Measurements from ENCODE around the gene IGF2BP2. TPM values are rescaled to one million over a fixed set of nuclear protein-coding genes. Genes with fewer than 3 reads are reported as not detected.
"Not testable (repeated sequence)": the region's sequence is repeated elsewhere in the genome, so short reads cannot be mapped to it uniquely, and the experiment has no call there.

The IGF2BP2 gene
- total and polyA plus RNA-seq, 8 donors: 3.2 to 17.0 (median 6.6) TPM

DNA sequence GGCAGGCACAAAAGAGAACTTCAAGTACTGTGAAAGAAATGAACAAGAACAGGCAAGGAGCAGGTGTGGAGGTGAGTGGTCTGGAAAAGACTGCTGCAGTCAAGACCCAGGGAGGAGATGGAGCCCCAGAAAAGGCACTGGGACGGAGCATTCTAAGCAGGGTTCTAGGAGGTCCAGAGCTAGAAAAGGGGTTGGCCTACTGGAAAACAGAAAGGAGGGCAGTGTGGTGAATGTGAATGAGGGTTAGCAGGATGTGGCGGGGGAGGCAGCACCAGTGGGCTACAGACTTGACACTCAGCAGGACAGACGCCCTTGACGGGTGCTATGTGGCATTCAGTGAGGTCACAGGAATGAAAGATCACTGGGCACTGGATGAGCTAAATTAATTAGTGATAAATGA is 163.1 kb downstream of the IGF2BP2 start:
- 84 to 89% methylated on average over 4 of the region's 4 CpGs for WGBS, 2 donors
- no peak for TF ChIP-seq CTCF (IDR thresholded peaks at IDR 0.05)
- no peak for FAIRE-seq
- ATAC-seq: no peak
- Histone ChIP-seq H3K36me3 (no peaks in the 10 kb centered on the region), H3K4me3 (no peak overlapping the region), H3K9me3 (no peaks in the 10 kb centered on the region), H3K27ac (no peak overlapping the region), H3K27me3 (no peaks in the 10 kb centered on the region), H3K4me1 (no peaks in the 10 kb centered on the region)
- no peak for DNase-seq
- intact Hi-C loops (cut with DNase I): loop anchor here in 1 of 3 donors (10.0 kb wide), 1 partner anchor 113 kb away; no protein-coding TSS in a partner anchor

DNA sequence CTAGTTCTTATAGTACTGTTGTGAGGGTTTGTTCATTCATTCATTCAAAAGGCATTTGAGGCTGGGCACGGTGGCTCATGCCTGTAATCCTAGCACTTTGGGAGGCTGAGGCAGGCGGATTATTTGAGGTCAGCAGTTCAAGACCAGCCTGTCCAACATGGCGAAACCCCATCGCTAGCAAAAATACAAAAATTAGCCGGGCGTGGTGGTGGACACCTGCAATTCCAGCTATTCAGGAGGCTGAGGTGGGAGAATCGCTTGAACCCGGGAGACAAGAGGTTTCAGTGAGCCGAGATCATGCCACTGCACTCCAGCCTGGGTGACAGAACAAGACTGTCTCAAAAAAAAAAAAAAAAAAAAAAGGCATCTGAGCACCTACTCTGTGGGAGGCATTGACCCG is 163.5 kb downstream of the IGF2BP2 start:
- H3K4me3 ChIP-seq, H3K27ac ChIP-seq, H3K9me3 ChIP-seq, H3K36me3 ChIP-seq, ATAC-seq, FAIRE-seq, DNase-seq, H3K27me3 ChIP-seq, H3K4me1 ChIP-seq: not testable (repeated sequence)
- 83 to 86% methylated on average over 10 of the region's 10 CpGs for WGBS, 2 donors
- intact Hi-C loops (cut with DNase I): loop anchor here in 1 of 3 donors (10.0 kb wide), 1 partner anchor 114 kb away; no protein-coding TSS in a partner anchor

DNA sequence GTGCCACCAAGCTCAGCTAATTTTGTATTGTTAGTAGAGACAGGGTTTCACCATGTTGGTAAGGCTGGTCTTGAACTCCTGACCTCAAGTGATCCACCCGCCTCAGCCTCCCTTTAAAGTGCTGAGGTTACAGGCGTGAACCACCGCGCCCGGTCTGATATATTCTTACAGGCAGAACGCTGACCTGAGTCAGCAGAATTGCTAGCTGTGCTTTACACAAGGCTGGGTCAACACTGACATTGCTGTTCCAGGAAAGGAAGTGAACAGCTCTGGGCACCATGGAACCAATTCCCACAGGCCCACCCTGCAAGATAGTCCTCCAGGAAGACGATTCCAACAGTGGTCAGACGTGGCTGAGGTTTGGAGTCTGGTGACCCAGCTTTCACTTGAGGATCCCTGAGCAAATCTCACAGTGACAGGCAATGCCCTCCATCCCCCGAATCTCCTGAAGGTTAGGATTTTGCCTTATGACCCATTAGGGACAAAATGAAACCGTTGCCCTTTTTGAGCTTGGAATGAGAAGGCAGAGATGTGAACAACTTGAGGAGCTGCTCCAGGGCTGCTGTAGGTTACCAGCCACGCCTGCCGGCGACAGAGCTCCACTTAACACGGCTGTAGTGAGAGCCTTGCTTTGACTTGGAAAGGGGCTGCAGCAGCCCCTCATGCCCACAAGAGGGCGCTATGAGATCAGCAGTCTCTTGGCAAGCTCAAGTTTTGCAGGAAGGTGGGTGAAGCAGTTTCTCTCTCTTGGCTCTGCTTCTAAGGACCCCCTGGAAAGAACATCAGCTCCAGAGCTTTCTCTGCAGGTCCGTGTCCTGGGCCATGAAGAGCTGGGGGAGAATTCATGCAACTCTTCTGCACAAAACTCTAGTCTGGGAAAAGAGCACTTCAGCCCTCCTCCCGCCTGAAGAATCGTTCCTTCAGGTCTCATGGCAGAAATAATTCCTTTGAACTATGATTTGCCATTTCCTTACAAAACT is 164.6 kb downstream of the IGF2BP2 start:
- Histone ChIP-seq H3K4me3 (peak overlapping the region in 2 of 4 donors; percentile 6 to 22), H3K36me3 (no peaks in the 10 kb centered on the region), H3K27ac (no peak overlapping the region), H3K9me3 (no peaks in the 10 kb centered on the region), H3K4me1 (no peaks in the 10 kb centered on the region), H3K27me3 (no peaks in the 10 kb centered on the region)
- intact Hi-C loops (cut with DNase I): loop anchor here in 1 of 3 donors (10.0 kb wide), 1 partner anchor 115 kb away; no protein-coding TSS in a partner anchor
- FAIRE-seq (no peak), ATAC-seq (peak; percentile 90 to 94 (median 92)), DNase-seq (peak; percentile 55 to 87 (median 80))
- TF ChIP-seq CTCF (IDR thresholded peaks at IDR 0.05): peak; percentile 96 to 98 (median 97)
- 28 to 29% methylated on average over 18 of the region's 18 CpGs for WGBS, 2 donors

- no peak for TF ChIP-seq CTCF (IDR thresholded peaks at IDR 0.05)
- WGBS, 2 donors: 64 to 74% methylated on average over 1 of the region's 1 CpG
- FAIRE-seq (no peak), DNase-seq (no peak), ATAC-seq (no peak)
- H3K27ac ChIP-seq: no peak overlapping the region
- H3K27me3 ChIP-seq: no peaks in the 10 kb centered on the region
- no peaks in the 10 kb centered on the region for H3K4me1 ChIP-seq
- intact Hi-C loops (cut with DNase I): no loop called here
- H3K4me3 ChIP-seq: no peak overlapping the region
- no peaks in the 10 kb centered on the region for H3K36me3 ChIP-seq
- H3K9me3 ChIP-seq: no peaks in the 10 kb centered on the region
Observed at GRCh38 chr3:185658943-185659342, 165.9 kb downstream of the IGF2BP2 start.

DNA sequence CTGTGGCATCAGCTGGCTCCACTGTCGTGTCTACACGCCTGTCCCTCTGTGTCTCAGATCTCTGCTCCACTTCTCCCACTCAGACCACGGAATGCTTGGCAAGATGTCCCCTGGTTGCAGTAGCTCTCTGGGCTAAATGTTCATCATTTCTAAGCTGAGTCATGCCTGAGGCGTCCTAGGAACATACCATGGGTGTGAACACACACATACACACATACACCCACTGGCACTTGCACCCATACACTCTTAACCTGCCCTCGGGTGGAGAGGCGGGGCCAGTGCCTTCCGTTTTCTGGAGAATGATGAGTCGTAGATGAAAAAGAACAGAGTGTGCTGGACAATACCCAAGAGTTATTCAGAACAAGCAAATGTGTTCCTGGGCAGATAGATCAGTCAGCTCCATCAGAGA is 166.3 kb downstream of the IGF2BP2 start:
- TF ChIP-seq CTCF (IDR thresholded peaks at IDR 0.05): no peak
- no peak for FAIRE-seq

More for the DNA sequence above, 166.3 kb downstream of the IGF2BP2 start:
- no peaks in the 10 kb centered on the region for H3K9me3 ChIP-seq
- WGBS, 2 donors: 62 to 74% methylated on average over 8 of the region's 8 CpGs
- H3K36me3 ChIP-seq: no peaks in the 10 kb centered on the region
- peak in 3 of 4 donors; percentile 9 to 39 (median 36) for ATAC-seq
- H3K27me3 ChIP-seq: no peaks in the 10 kb centered on the region
- no peak overlapping the region for H3K4me3 ChIP-seq
- H3K4me1 ChIP-seq: no peaks in the 10 kb centered on the region
- H3K27ac ChIP-seq: no peak overlapping the region
- intact Hi-C loops (cut with DNase I): no loop called here
- DNase-seq: peak in 1 of 6 donors; percentile 20
